ENCODE measurements around the gene CNTN4.

CNTN4 gene

GRCh38 chr3:2823437-2824211, 725.0 kb downstream of the CNTN4 start:
- DNase-seq, result no peak

GRCh38 chr3:2826036-2826435, 727.4 kb downstream of the CNTN4 start:
- no peak for DNase-seq

- no peak for DNase-seq
Observed at GRCh38 chr3:2826453-2826852, 727.8 kb downstream of the CNTN4 start.

- DNase-seq, result no peak
Observed at GRCh38 chr3:2837239-2837638, 738.6 kb downstream of the CNTN4 start.

GRCh38 chr3:2837910-2838309, 739.2 kb downstream of the CNTN4 start:
- no peak for DNase-seq

GRCh38 chr3:2838546-2839157, 740.0 kb downstream of the CNTN4 start:
- DNase-seq, result no peak

- DNase-seq, result no peak
Observed at GRCh38 chr3:2839876-2840275, 741.2 kb downstream of the CNTN4 start.

GRCh38 chr3:2847062-2847841, 748.6 kb downstream of the CNTN4 start:
- no peak for DNase-seq

- DNase-seq, result no peak
Observed at GRCh38 chr3:2849092-2849491, 750.4 kb downstream of the CNTN4 start.

- DNase-seq, result no peak
Observed at GRCh38 chr3:2850701-2851100, 752.0 kb downstream of the CNTN4 start.

GRCh38 chr3:2851361-2851760, 752.7 kb downstream of the CNTN4 start:
- no peak for DNase-seq

GRCh38 chr3:2851835-2852234, 753.2 kb downstream of the CNTN4 start:
- DNase-seq, result no peak

- DNase-seq, result no peak
Observed at GRCh38 chr3:2853651-2854050, 755.0 kb downstream of the CNTN4 start.

GRCh38 chr3:2856138-2857133, 757.8 kb downstream of the CNTN4 start:
- DNase-seq, result no peak

- DNase-seq, result no peak
Observed at GRCh38 chr3:2860626-2861025, 762.0 kb downstream of the CNTN4 start.

- no peak for DNase-seq
Observed at GRCh38 chr3:2861120-2861519, 762.5 kb downstream of the CNTN4 start.

GRCh38 chr3:2861920-2862319, 763.3 kb downstream of the CNTN4 start:
- no peak for DNase-seq

- DNase-seq, result no peak
Observed at GRCh38 chr3:2862366-2862765, 763.7 kb downstream of the CNTN4 start.

- DNase-seq, result no peak
Observed at GRCh38 chr3:2863127-2863526, 764.5 kb downstream of the CNTN4 start.

GRCh38 chr3:2869905-2870304, 771.2 kb downstream of the CNTN4 start:
- DNase-seq, result no peak

GRCh38 chr3:2870724-2871333, 772.2 kb downstream of the CNTN4 start:
- no peak for DNase-seq

- DNase-seq, result no peak
Observed at GRCh38 chr3:2872884-2873283, 774.2 kb downstream of the CNTN4 start.
